WTC11 (cell line): ENCODE data around the gene TMEM156. TPM values are rescaled to one million over a fixed set of nuclear protein-coding genes. Genes with fewer than 3 reads are reported as not detected.

Source experiments
- ATAC-seq: fragments of 200-7000 bp; cut with Tn5 transposase; 2 replicates; pipeline ENCODE4 v1.10.0; 2021; ENCODE audit warnings: mild to moderate bottlenecking, moderate library complexity
- CTCF ChIA-PET: fragments of 300-600 bp; sonication (Branson Sonifier 250); formaldehyde crosslinking; loops from one replicate; lab custom pipeline; 2021; ENCODE audit warnings: antibody characterized with exemption; lab: Charles Lee
- POLR2A ChIA-PET: fragments of 350-600 bp; sonication (Branson Sonifier 250); formaldehyde crosslinking; loops from one replicate; lab custom pipeline; 2021; ENCODE audit warnings: antibody characterized with exemption; lab: Charles Lee
- DNase-seq: peaks from one replicate; pipeline ENCODE4 v3.0.0; 2021; ENCODE audit warnings: low spot score
- H3K27ac Mint-ChIP-seq: 2 replicates; pipeline ENCODE4 v1.8.0; 2021; ENCODE audit warnings: mixed read lengths
- H3K27me3 Mint-ChIP-seq: 2 replicates; pipeline ENCODE4 v1.8.0; 2021; ENCODE audit warnings: low read depth, mild to moderate bottlenecking, moderate library complexity, mixed read lengths
- H3K36me3 Mint-ChIP-seq: 2 replicates; pipeline ENCODE4 v1.8.0; 2021; ENCODE audit warnings: mixed read lengths
- H3K4me1 Mint-ChIP-seq: 2 replicates; pipeline ENCODE4 v1.8.0; 2022; ENCODE audit warnings: mixed read lengths
- H3K4me3 Mint-ChIP-seq: 2 replicates; pipeline ENCODE4 v1.8.0; 2021; ENCODE audit warnings: mild to moderate bottlenecking, moderate library complexity, mixed read lengths
- H3K9me3 Mint-ChIP-seq: 2 replicates; pipeline ENCODE4 v1.8.0; 2021; ENCODE audit warnings: mixed read lengths
- ATF1 ChIP-seq: sonication (generic); formaldehyde crosslinking; IDR thresholded peaks from 2 replicates; pipeline ENCODE4 v1.8.1; 2023; ENCODE audit warnings: mild to moderate bottlenecking, moderate library complexity, missing genetic modification reagents
- CREM ChIP-seq: sonication (generic); formaldehyde crosslinking; IDR thresholded peaks from 2 replicates; pipeline ENCODE4 v1.8.1; 2022; ENCODE audit warnings: mild to moderate bottlenecking, missing genetic modification reagents, moderate library complexity
- ESRRA ChIP-seq: sonication (generic); formaldehyde crosslinking; IDR thresholded peaks from 2 replicates; pipeline ENCODE4 v1.8.1; 2022; ENCODE audit warnings: mild to moderate bottlenecking, missing genetic modification reagents, borderline replicate concordance
- FOXP1 ChIP-seq: sonication (generic); formaldehyde crosslinking; IDR thresholded peaks from 2 replicates; pipeline ENCODE4 v1.8.0; 2022; ENCODE audit warnings: missing genetic modification reagents, mild to moderate bottlenecking, moderate library complexity, borderline replicate concordance
- GRHL2 ChIP-seq: fragments of 250-450 bp; sonication (Bioruptor Pico); IDR thresholded peaks from 2 replicates; pipeline ENCODE4 v1.8.0; 2022; ENCODE audit warnings: mild to moderate bottlenecking, moderate library complexity; ENCODE audit not compliant: insufficient replicate concordance, severe bottlenecking
- JAZF1 ChIP-seq: fragments of 250-450 bp; sonication (Bioruptor Pico); IDR thresholded peaks from 2 replicates; pipeline ENCODE4 v1.9.0; 2021; ENCODE audit warnings: moderate library complexity, mild to moderate bottlenecking, inconsistent platforms
- KAT7 ChIP-seq: sonication (generic); formaldehyde crosslinking; IDR thresholded peaks from 2 replicates; pipeline ENCODE4 v1.8.1; 2023; ENCODE audit warnings: missing genetic modification reagents, mild to moderate bottlenecking, borderline replicate concordance
- MXD4 ChIP-seq: fragments of 250-450 bp; sonication (Bioruptor Pico); IDR thresholded peaks from 2 replicates; pipeline ENCODE4 v1.8.0; 2021; ENCODE audit warnings: mild to moderate bottlenecking, moderate library complexity, borderline replicate concordance
- NR1H2 ChIP-seq: sonication (generic); formaldehyde crosslinking; IDR thresholded peaks from 2 replicates; pipeline ENCODE4 v1.9.0; 2021; ENCODE audit warnings: mild to moderate bottlenecking, moderate library complexity, missing genetic modification reagents
- SMAD3 ChIP-seq: sonication (generic); formaldehyde crosslinking; IDR thresholded peaks from 2 replicates; pipeline ENCODE4 v1.8.0; 2022; ENCODE audit warnings: missing genetic modification reagents, mild to moderate bottlenecking, borderline replicate concordance
- SMAD4 ChIP-seq: sonication (generic); formaldehyde crosslinking; IDR thresholded peaks from 2 replicates; pipeline ENCODE4 v1.8.0; 2022; ENCODE audit warnings: mild to moderate bottlenecking, missing genetic modification reagents
- SP1 ChIP-seq: sonication (generic); formaldehyde crosslinking; conservative IDR thresholded peaks from 2 replicates; pipeline ENCODE4 v1.8.1; 2022; ENCODE audit warnings: missing genetic modification reagents
- TEAD1 ChIP-seq: sonication (generic); formaldehyde crosslinking; IDR thresholded peaks from 2 replicates; pipeline ENCODE4 v1.8.0; 2022; ENCODE audit warnings: mild to moderate bottlenecking, missing genetic modification reagents
- TEAD4 ChIP-seq: sonication (generic); formaldehyde crosslinking; IDR thresholded peaks from 2 replicates; pipeline ENCODE4 v1.8.0; 2022; ENCODE audit warnings: mild to moderate bottlenecking, missing genetic modification reagents
- TP53 ChIP-seq: sonication (generic); formaldehyde crosslinking; IDR thresholded peaks from 2 replicates; pipeline ENCODE4 v1.8.1; 2023; ENCODE audit warnings: mild to moderate bottlenecking, missing genetic modification reagents
- ZNF671 ChIP-seq: fragments of 250-450 bp; sonication (Bioruptor Pico); IDR thresholded peaks from 2 replicates; pipeline ENCODE4 v1.8.0; 2021; ENCODE audit warnings: mild to moderate bottlenecking
- total RNA-seq: library from RNA; stranded (reverse); gene quantifications from 3 replicates; pipeline ENCODE4 v1.2.3, GENCODE V29; 2021
- TF ChIP-seq, protein P1 (sequence below): sonication (generic); formaldehyde crosslinking; IDR thresholded peaks from 2 replicates; pipeline ENCODE4 v1.8.0; 2022; ENCODE audit warnings: missing genetic modification reagents
- TF ChIP-seq, protein P2 (sequence below): fragments of 200-600 bp; IDR thresholded peaks from 2 replicates; pipeline ENCODE4 v1.8.0; 2022; ENCODE audit warnings: antibody characterized with exemption
- TF ChIP-seq, protein P3 (sequence below): sonication (generic); formaldehyde crosslinking; IDR thresholded peaks from 2 replicates; pipeline ENCODE4 v1.8.0; 2023; ENCODE audit warnings: missing genetic modification reagents, mild to moderate bottlenecking, borderline replicate concordance
- TF ChIP-seq, protein P4 (sequence below): sonication (generic); formaldehyde crosslinking; IDR thresholded peaks from 2 replicates; pipeline ENCODE4 v1.8.1; 2022; ENCODE audit warnings: low read depth, mild to moderate bottlenecking, moderate library complexity, missing genetic modification reagents, borderline replicate concordance
- TF ChIP-seq, protein P5 (sequence below): fragments of 250-450 bp; sonication (Bioruptor Pico); IDR thresholded peaks from 2 replicates; pipeline ENCODE4 v1.9.0; 2021; ENCODE audit warnings: mild to moderate bottlenecking
- TF ChIP-seq, protein P6 (sequence below): sonication (generic); formaldehyde crosslinking; IDR thresholded peaks from 2 replicates; pipeline ENCODE4 v1.8.0; 2022; ENCODE audit warnings: mild to moderate bottlenecking, missing genetic modification reagents

The TMEM156 gene
- total RNA-seq, 1 experiment from 2014 or later = 0.24 TPM

DNA sequence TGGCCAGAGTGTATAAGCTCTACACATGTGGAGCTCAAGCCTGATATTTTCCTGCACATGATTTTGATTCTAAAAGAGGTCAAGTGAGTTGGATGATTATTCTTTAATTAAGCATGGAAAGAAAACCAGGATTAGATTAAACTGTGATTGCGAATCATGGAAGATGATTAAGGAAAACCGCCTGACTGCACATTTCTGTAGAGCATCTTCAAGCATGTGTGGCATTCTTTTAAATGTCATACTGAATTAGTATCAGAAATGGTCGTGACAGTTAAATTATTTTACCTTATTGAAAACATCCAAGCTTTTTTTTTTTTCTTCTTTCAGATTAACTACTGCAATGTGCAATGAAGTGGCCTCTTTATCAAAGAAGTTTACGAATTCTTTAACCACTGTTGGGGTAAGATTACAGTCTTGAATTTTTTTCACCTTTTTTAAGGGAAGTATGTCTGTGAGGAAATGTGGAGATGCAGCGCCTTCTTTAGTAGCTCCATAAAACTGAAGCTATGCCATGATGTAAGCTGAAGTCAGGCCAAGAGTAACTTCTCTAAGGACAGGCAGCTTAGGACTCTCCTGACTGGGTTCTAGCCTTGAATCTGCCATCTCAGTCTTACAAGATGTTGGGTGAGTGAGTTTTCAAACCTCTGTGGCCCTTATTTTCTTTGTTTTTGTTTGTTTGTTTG, 96.7 kb downstream of the TMEM156 start:
- Mint-ChIP-seq H3K4me3 (no peak overlapping the region), H3K27ac (no peak overlapping the region)
- TF ChIP-seq, protein P1, sequence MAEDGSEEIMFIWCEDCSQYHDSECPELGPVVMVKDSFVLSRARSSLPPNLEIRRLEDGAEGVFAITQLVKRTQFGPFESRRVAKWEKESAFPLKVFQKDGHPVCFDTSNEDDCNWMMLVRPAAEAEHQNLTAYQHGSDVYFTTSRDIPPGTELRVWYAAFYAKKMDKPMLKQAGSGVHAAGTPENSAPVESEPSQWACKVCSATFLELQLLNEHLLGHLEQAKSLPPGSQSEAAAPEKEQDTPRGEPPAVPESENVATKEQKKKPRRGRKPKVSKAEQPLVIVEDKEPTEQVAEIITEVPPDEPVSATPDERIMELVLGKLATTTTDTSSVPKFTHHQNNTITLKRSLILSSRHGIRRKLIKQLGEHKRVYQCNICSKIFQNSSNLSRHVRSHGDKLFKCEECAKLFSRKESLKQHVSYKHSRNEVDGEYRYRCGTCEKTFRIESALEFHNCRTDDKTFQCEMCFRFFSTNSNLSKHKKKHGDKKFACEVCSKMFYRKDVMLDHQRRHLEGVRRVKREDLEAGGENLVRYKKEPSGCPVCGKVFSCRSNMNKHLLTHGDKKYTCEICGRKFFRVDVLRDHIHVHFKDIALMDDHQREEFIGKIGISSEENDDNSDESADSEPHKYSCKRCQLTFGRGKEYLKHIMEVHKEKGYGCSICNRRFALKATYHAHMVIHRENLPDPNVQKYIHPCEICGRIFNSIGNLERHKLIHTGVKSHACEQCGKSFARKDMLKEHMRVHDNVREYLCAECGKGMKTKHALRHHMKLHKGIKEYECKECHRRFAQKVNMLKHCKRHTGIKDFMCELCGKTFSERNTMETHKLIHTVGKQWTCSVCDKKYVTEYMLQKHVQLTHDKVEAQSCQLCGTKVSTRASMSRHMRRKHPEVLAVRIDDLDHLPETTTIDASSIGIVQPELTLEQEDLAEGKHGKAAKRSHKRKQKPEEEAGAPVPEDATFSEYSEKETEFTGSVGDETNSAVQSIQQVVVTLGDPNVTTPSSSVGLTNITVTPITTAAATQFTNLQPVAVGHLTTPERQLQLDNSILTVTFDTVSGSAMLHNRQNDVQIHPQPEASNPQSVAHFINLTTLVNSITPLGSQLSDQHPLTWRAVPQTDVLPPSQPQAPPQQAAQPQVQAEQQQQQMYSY (CRISPR knock-in tag) = no peak
- TF ChIP-seq NR1H2 (CRISPR knock-in tag) (no peak), TP53 (CRISPR knock-in tag) (no peak), CREM (CRISPR knock-in tag) (no peak), FOXP1 (no peak), ATF1 (CRISPR knock-in tag) (no peak)
- TF ChIP-seq, protein P2, sequence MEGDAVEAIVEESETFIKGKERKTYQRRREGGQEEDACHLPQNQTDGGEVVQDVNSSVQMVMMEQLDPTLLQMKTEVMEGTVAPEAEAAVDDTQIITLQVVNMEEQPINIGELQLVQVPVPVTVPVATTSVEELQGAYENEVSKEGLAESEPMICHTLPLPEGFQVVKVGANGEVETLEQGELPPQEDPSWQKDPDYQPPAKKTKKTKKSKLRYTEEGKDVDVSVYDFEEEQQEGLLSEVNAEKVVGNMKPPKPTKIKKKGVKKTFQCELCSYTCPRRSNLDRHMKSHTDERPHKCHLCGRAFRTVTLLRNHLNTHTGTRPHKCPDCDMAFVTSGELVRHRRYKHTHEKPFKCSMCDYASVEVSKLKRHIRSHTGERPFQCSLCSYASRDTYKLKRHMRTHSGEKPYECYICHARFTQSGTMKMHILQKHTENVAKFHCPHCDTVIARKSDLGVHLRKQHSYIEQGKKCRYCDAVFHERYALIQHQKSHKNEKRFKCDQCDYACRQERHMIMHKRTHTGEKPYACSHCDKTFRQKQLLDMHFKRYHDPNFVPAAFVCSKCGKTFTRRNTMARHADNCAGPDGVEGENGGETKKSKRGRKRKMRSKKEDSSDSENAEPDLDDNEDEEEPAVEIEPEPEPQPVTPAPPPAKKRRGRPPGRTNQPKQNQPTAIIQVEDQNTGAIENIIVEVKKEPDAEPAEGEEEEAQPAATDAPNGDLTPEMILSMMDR = no peak
- TF ChIP-seq, all 79 proteins: peak for 0
- POLR2A ChIA-PET = interaction anchor here (0.7 kb wide), 1 partner anchor 280 kb away, joined by 3 read pairs; no protein-coding TSS in a partner anchor
- Mint-ChIP-seq H3K27me3 (no peaks in the 10 kb centered on the region), H3K9me3 (no peaks in the 10 kb centered on the region), H3K4me1 (no peaks in the 10 kb centered on the region), H3K36me3 (peaks cover 8% of the 10 kb centered on the region)
- no peak for ATAC-seq
- no peak for DNase-seq
- CTCF ChIA-PET = no interaction called here

DNA sequence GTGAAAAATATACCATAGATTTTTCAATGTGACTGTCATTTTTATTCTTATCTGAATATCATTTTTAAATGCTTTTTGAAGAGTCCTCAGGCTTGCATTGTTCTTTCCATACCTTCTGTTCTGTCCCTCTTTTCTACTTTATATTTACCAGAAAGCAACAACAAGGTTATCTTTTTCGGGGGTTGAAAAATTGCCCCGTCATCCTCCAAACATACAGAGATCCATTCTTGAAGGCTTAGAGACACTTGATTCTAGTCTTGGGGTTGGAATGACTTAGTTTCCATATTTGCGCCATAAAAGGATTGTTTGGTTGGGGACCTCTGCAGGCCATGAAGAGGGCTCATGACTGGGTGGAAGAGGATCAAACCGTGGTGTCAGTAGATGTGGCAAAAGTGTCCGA, 101.1 kb downstream of the TMEM156 start:
- H3K4me3 Mint-ChIP-seq = no peak overlapping the region
- no peaks in the 10 kb centered on the region for H3K4me1 Mint-ChIP-seq
- H3K36me3 Mint-ChIP-seq = peaks cover 8% of the 10 kb centered on the region
- H3K27me3 Mint-ChIP-seq = no peaks in the 10 kb centered on the region; the same call in 1 of the 2 replicates
- ATAC-seq = no peak
- no peaks in the 10 kb centered on the region for H3K9me3 Mint-ChIP-seq
- CTCF ChIA-PET = no interaction called here
- no peak overlapping the region for H3K27ac Mint-ChIP-seq
- DNase-seq = no peak
- POLR2A ChIA-PET = no interaction called here
- TF ChIP-seq, protein P3, sequence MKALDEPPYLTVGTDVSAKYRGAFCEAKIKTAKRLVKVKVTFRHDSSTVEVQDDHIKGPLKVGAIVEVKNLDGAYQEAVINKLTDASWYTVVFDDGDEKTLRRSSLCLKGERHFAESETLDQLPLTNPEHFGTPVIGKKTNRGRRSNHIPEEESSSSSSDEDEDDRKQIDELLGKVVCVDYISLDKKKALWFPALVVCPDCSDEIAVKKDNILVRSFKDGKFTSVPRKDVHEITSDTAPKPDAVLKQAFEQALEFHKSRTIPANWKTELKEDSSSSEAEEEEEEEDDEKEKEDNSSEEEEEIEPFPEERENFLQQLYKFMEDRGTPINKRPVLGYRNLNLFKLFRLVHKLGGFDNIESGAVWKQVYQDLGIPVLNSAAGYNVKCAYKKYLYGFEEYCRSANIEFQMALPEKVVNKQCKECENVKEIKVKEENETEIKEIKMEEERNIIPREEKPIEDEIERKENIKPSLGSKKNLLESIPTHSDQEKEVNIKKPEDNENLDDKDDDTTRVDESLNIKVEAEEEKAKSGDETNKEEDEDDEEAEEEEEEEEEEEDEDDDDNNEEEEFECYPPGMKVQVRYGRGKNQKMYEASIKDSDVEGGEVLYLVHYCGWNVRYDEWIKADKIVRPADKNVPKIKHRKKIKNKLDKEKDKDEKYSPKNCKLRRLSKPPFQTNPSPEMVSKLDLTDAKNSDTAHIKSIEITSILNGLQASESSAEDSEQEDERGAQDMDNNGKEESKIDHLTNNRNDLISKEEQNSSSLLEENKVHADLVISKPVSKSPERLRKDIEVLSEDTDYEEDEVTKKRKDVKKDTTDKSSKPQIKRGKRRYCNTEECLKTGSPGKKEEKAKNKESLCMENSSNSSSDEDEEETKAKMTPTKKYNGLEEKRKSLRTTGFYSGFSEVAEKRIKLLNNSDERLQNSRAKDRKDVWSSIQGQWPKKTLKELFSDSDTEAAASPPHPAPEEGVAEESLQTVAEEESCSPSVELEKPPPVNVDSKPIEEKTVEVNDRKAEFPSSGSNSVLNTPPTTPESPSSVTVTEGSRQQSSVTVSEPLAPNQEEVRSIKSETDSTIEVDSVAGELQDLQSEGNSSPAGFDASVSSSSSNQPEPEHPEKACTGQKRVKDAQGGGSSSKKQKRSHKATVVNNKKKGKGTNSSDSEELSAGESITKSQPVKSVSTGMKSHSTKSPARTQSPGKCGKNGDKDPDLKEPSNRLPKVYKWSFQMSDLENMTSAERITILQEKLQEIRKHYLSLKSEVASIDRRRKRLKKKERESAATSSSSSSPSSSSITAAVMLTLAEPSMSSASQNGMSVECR (CRISPR knock-in tag) = no peak
- TF ChIP-seq CREM (CRISPR knock-in tag) (no peak), SMAD4 (CRISPR knock-in tag) (no peak), SMAD3 (CRISPR knock-in tag) (no peak), SP1 (CRISPR knock-in tag) (no peak), KAT7 (no peak), TEAD4 (CRISPR knock-in tag) (no peak), TEAD1 (CRISPR knock-in tag) (no peak), GRHL2 (CRISPR knock-in tag) (no peak), MXD4 (CRISPR knock-in tag) (no peak), JAZF1 (CRISPR knock-in tag) (no peak), ZNF671 (CRISPR knock-in tag) (no peak), ESRRA (no peak)
- TF ChIP-seq, protein P4, sequence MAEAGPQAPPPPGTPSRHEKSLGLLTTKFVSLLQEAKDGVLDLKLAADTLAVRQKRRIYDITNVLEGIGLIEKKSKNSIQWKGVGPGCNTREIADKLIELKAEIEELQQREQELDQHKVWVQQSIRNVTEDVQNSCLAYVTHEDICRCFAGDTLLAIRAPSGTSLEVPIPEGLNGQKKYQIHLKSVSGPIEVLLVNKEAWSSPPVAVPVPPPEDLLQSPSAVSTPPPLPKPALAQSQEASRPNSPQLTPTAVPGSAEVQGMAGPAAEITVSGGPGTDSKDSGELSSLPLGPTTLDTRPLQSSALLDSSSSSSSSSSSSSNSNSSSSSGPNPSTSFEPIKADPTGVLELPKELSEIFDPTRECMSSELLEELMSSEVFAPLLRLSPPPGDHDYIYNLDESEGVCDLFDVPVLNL (CRISPR knock-in tag) = no peak
- TF ChIP-seq, protein P5, sequence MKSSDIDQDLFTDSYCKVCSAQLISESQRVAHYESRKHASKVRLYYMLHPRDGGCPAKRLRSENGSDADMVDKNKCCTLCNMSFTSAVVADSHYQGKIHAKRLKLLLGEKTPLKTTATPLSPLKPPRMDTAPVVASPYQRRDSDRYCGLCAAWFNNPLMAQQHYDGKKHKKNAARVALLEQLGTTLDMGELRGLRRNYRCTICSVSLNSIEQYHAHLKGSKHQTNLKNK (CRISPR knock-in tag) = no peak
- TF ChIP-seq, protein P6, sequence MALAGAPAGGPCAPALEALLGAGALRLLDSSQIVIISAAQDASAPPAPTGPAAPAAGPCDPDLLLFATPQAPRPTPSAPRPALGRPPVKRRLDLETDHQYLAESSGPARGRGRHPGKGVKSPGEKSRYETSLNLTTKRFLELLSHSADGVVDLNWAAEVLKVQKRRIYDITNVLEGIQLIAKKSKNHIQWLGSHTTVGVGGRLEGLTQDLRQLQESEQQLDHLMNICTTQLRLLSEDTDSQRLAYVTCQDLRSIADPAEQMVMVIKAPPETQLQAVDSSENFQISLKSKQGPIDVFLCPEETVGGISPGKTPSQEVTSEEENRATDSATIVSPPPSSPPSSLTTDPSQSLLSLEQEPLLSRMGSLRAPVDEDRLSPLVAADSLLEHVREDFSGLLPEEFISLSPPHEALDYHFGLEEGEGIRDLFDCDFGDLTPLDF (CRISPR knock-in tag) = no peak
